A673 (cell line): Measurements from ENCODE around the gene TNIP1.

ENCODE experiments used
- EZH2 ChIP-seq: fragments of 200-600 bp; sonication (generic); IDR thresholded peaks from 2 replicates; pipeline ENCODE4 v1.6.1; 2017; ENCODE audit warnings: borderline replicate concordance, low read depth, mild to moderate bottlenecking, mixed read lengths, antibody characterized with exemption, low read length; ENCODE audit not compliant: poor library complexity, severe bottlenecking
- TF ChIP-seq, protein P1 (sequence below): fragments of 300-800, 200-600 bp; sonication (generic); conservative IDR thresholded peaks from 2 replicates; pipeline ENCODE4 v1.5.1; 2017; ENCODE audit warnings: low read depth, mild to moderate bottlenecking, antibody characterized with exemption, low read length, moderate library complexity, mixed read lengths

DNA sequence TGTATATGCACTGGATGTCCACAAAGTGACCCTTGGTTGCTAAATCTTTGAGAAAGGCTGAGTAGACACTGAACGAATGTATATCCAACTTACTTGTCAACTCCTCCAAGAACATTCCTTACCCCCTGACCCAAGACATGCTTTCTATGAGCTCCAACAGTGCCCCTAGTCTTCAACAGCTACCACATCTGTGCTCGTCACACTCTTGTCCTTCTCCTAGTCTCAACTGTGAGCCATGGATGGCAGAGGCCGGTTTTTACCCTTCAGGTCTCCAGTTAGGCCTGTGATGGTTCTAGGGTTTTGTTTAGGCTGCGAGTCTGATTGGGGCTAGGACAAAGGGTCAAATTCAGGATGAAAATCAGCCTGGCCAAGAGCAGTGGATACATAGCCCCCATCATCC, 79.4 kb downstream of the TNIP1 start:
- TF ChIP-seq, protein P1, sequence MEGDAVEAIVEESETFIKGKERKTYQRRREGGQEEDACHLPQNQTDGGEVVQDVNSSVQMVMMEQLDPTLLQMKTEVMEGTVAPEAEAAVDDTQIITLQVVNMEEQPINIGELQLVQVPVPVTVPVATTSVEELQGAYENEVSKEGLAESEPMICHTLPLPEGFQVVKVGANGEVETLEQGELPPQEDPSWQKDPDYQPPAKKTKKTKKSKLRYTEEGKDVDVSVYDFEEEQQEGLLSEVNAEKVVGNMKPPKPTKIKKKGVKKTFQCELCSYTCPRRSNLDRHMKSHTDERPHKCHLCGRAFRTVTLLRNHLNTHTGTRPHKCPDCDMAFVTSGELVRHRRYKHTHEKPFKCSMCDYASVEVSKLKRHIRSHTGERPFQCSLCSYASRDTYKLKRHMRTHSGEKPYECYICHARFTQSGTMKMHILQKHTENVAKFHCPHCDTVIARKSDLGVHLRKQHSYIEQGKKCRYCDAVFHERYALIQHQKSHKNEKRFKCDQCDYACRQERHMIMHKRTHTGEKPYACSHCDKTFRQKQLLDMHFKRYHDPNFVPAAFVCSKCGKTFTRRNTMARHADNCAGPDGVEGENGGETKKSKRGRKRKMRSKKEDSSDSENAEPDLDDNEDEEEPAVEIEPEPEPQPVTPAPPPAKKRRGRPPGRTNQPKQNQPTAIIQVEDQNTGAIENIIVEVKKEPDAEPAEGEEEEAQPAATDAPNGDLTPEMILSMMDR, result no peak
- TF ChIP-seq EZH2, result no peak
